ENCODE measurements around the gene TRIM3.

Gene TRIM3

GRCh38 chr11:6400431-6401345, 73.1 kb downstream of the TRIM3 start:
- no peak for DNase-seq

All from NCI-H187 treated with DMSO at 0.1 percent for 48 hours (cell line).